Stimulated activated CD8-positive, alpha-beta memory T cell treated with anti-CD3 and anti-CD28 coated beads, Interleukin-4, amount 100 ng/mL, for 1 hour (primary cell): Measurements from ENCODE around the gene CCDC88C.
"Not testable (repeated sequence)": the region's sequence is repeated elsewhere in the genome, so short reads cannot be mapped to it uniquely, and the experiment has no call there.

Experiments
- DNase-seq, 2 donors: peaks; one replicate each; pipeline ENCODE4 v3.0.0-alpha.2; 2020; ENCODE audit warnings: low read depth in 2 of 2, low spot score in 1 of 2

Gene CCDC88C

DNA sequence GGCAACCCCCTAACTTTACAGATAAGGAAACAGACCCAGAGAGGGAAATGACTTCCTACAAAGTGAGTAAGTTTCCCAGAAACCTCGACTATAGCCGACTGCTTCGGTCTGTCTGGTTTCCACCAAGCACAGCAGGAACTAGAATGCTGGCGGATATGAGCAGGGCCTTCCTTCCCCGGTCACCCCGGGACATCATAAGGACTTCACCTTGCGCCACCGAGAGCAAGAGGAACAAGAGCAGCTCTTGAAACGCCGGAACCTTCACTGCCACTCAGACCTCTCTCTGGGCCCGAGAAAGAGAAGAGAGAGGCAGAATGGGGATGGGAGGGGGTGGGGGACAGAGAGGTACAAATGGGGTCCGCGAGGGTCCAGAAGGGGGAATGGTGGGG, 143.7 kb downstream of the CCDC88C start:
- no peak for DNase-seq

- DNase-seq, result no peak
Measured at GRCh38 chr14:91273273-91273884, 144.2 kb downstream of the CCDC88C start.

GRCh38 chr14:91272341-91273272, 145.0 kb downstream of the CCDC88C start:
- no peak for DNase-seq

- no peak for DNase-seq
Measured at GRCh38 chr14:91271639-91272038, 146.0 kb downstream of the CCDC88C start.

- DNase-seq, result no peak
Measured at GRCh38 chr14:91270619-91271018, 147.0 kb downstream of the CCDC88C start.

GRCh38 chr14:91270188-91270587, 147.4 kb downstream of the CCDC88C start:
- DNase-seq, result no peak

- DNase-seq, result no peak
Measured at GRCh38 chr14:91269076-91269991, 148.3 kb downstream of the CCDC88C start.

- no peak for DNase-seq
Measured at GRCh38 chr14:91267965-91268437, 149.6 kb downstream of the CCDC88C start.

DNA sequence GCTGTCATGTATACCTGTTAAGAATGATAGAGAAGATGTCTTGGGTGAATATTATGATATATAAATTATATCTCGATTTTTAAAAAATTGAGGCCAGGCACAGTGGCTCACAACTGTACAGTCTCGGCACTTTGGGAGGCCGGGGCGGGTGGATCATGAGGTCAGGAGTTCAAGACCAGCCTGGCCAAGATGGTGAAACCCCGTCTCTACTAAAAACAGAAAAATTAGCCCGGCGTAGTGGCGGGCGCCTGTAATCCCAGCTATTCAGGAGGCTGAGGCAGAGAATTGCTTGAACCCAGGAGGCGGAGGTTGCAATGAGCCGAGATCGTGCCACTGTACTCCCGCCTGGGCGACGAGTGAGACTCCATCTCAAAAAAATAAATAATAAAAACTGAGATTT, 151.3 kb downstream of the CCDC88C start:
- not testable (repeated sequence) for DNase-seq

DNA sequence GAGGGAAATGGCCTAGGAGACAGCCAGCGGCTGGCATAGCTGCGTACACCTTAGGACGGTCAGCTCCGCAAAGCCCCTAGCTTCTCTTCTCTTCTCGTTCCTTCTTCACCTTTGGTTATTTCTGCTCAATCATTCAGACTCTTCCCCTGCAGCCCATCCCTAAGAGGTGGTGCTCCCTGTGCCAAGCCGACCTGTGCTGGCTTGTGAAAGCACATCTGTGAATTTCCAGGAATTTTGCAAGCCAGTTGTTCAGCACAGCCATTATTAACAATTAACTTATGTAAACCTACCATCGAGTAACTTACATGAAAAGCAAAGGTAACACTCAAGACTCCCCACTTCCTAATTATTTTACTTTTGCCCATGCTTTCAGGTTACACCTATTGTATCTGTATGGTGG, 152.2 kb downstream of the CCDC88C start:
- DNase-seq, result no peak

DNA sequence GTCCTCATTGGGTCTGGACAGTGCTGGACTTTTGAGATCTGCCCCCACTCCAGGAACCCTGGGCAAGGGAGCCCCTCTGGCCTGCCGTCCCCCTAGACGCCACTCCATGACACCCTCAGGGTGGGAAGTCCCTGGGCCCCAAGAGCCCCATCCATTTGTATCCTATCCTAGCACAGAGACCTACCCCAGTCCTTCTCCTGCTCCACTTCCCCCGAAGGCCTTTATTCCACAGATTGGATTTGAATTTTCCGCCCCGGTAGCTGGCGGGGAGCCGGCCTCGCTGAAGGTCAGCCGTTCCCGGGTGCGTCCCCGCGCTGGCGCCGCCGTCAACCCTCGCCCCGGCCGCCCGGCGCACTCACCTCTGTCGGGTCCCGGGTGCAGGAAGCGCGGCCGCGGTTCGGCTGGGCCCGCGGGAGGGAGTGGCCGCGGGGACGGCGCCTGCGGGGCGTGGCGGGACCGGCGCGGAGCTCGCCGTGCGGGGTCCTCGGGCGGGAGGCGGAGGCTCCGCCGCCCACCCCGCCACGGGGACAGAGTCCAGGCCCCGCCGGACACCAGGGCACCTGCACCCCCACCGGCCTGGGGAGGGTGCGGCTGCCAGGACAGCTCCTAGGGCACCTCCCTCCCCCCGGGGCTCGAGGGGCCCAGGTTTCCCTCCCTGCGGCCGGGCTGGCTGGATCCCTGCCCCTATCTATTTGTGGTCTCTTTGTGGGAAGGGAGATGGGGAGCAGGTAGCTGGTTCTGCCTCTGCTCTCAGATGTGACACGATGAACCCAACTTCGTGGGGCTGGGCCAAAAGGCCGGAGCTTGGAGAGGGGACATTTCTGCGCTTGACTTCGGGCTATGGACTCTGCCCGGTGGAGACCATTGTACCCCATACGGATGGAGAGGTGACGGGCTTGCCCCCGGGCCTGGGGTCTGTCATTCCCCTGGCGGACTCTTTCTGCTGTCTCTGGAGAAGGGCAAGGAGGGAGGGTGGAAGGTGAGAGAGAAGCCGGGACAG, 153.2 kb downstream of the CCDC88C start:
- no peak for DNase-seq

- no peak for DNase-seq
Measured at GRCh38 chr14:91263329-91263728, 154.3 kb downstream of the CCDC88C start.

GRCh38 chr14:91261986-91262549, 155.6 kb downstream of the CCDC88C start:
- DNase-seq, result no peak

- no peak for DNase-seq
Measured at GRCh38 chr14:91261115-91261514, 156.5 kb downstream of the CCDC88C start.

- no peak for DNase-seq
Measured at GRCh38 chr14:91258876-91259275, 158.7 kb downstream of the CCDC88C start.

GRCh38 chr14:91258011-91258618, 159.5 kb downstream of the CCDC88C start:
- no peak for DNase-seq

GRCh38 chr14:91257328-91258010, 160.2 kb downstream of the CCDC88C start:
- DNase-seq, result no peak

- no peak for DNase-seq
Measured at GRCh38 chr14:91256661-91257060, 161.0 kb downstream of the CCDC88C start.
